ENCODE measurements around the gene CTXN1.
"Not testable (repeated sequence)": the region's sequence is repeated elsewhere in the genome, so short reads cannot be mapped to it uniquely, and the experiment has no call there.

Gene CTXN1

DNA sequence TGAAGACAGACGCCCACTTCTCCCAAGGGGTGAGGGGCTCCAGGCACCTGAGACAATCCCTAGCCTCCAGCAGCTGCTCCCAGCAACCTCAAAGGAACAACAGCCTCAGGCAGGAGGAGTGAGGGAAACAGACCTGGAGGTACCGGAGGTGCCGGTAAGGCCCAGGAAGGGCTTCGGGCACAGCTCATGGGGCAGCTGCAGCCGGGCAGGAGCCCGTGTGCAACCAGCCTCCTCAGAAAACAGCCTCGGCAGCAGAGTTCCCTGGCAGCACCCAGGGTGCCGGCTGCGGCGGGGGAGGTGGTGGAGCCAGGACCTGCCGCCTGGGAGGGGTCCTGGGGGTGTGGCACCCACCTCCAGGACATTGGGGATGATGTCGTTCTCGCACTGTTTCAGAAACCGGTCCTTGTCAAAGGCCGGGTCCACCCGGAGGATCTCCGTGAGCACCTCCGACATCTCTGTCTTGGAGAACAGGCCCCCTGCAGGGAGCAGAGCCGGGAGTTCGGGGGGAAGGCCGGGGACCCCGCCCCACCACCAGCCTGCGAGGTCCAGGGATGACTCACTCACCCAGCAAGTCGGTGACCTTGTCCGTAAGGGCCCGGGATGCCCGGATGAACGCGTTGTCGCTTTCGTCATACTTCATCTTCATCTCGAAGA, 6.5 kb upstream of the CTXN1 start:
- no peaks in the 10 kb centered on the region for H3K27me3 ChIP-seq (ENCODE audit: low read length)
- H3K9me3 ChIP-seq (ENCODE audit: insufficient read depth, low read length): no peaks in the 10 kb centered on the region
- no peak overlapping the region for H3K4me3 ChIP-seq (ENCODE audit: insufficient read depth, low read length, poor library complexity, severe bottlenecking)
- no peak overlapping the region for H3K9ac ChIP-seq (ENCODE audit: low read length)
- no peaks in the 10 kb centered on the region for H4K20me1 ChIP-seq (ENCODE audit: low read depth, low read length)
- H3K9me2 ChIP-seq (replicated peaks; ENCODE audit: insufficient read depth, low read length): no peaks in the 10 kb centered on the region
- H3K4me2 ChIP-seq (ENCODE audit: low read depth, low read length, poor library complexity, severe bottlenecking): no peak overlapping the region
- H2AFZ ChIP-seq (ENCODE audit: low read depth, low read length, severe bottlenecking): no peak overlapping the region
- TF ChIP-seq, protein P1, sequence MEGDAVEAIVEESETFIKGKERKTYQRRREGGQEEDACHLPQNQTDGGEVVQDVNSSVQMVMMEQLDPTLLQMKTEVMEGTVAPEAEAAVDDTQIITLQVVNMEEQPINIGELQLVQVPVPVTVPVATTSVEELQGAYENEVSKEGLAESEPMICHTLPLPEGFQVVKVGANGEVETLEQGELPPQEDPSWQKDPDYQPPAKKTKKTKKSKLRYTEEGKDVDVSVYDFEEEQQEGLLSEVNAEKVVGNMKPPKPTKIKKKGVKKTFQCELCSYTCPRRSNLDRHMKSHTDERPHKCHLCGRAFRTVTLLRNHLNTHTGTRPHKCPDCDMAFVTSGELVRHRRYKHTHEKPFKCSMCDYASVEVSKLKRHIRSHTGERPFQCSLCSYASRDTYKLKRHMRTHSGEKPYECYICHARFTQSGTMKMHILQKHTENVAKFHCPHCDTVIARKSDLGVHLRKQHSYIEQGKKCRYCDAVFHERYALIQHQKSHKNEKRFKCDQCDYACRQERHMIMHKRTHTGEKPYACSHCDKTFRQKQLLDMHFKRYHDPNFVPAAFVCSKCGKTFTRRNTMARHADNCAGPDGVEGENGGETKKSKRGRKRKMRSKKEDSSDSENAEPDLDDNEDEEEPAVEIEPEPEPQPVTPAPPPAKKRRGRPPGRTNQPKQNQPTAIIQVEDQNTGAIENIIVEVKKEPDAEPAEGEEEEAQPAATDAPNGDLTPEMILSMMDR (IDR thresholded peaks at IDR 0.05; ENCODE audit: insufficient read depth, low read length, poor library complexity, severe bottlenecking): no peak
- no peak for TF ChIP-seq EZH2phosphoT487 (conservative IDR thresholded peaks at IDR 0.05; ENCODE audit: low read length)
- no peaks in the 10 kb centered on the region for H3K79me2 ChIP-seq (ENCODE audit: insufficient read depth, low read length)
- peaks cover 5% of the 10 kb centered on the region; the same call in 1 of the 2 replicates for H3F3A ChIP-seq (ENCODE audit: insufficient read depth)
- H3K27ac ChIP-seq (ENCODE audit: low read depth, low read length): no peak overlapping the region
- H3K36me3 ChIP-seq (ENCODE audit: low read length): no peaks in the 10 kb centered on the region

DNA sequence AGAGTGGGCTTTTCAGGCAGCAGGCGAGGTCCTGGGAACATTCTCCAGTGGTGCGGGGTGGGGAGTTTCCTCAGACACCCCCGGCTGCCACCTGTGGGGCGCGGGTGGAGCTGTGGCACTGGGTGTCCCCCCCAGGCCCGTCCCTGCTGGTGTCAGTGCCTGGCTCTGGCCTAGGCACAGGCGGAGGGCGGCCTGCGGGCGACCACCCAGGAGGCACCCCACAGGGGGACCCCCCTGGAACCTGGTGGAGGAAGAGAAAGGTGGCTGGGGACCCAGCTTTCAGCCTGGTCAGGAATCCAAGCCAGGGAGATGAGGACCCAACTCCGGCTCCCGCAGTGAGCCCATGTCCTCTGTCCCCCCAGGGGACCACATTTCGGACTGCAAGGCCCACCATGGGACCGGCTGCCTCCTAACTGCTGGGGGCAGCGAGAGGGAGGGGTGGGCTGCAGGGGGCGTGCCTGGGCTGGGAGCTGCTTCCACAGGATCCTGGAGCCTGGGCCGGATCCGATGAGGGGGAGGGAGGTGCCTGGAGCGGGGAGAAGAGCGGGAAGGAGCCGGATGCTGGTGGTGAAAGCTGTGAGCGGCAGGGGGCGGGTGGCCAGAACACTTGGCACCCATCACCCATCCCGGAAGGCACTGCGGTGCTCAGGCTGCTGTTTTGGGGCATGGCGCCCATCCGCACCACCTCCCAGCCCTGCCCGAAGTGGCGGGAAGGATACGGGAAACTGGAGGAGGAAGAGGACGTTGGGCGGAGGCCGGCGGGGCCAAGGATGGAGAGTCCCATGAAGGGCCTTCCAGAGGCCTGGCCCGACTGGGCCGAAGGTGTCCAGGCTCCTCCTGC, 5.5 kb upstream of the CTXN1 start:
- Histone ChIP-seq H4K20me1 (ENCODE audit: low read depth, low read length) (no peaks in the 10 kb centered on the region), H2AFZ (ENCODE audit: low read depth, low read length, severe bottlenecking) (no peak overlapping the region), H3K79me2 (ENCODE audit: insufficient read depth, low read length) (no peaks in the 10 kb centered on the region), H3K4me2 (ENCODE audit: low read depth, low read length, poor library complexity, severe bottlenecking) (no peak overlapping the region), H3K27ac (ENCODE audit: low read depth, low read length) (no peak overlapping the region), H3K4me3 (ENCODE audit: insufficient read depth, low read length, poor library complexity, severe bottlenecking) (no peak overlapping the region), H3F3A (ENCODE audit: insufficient read depth) (peaks cover 5% of the 10 kb centered on the region; the same call in 1 of the 2 replicates), H3K36me3 (ENCODE audit: low read length) (no peaks in the 10 kb centered on the region), H3K9ac (ENCODE audit: low read length) (no peak overlapping the region), H3K27me3 (ENCODE audit: low read length) (no peaks in the 10 kb centered on the region), H3K9me3 (ENCODE audit: insufficient read depth, low read length) (no peaks in the 10 kb centered on the region), H3K9me2 (replicated peaks; ENCODE audit: insufficient read depth, low read length) (no peaks in the 10 kb centered on the region)
- TF ChIP-seq, protein P1 (IDR thresholded peaks at IDR 0.05; ENCODE audit: insufficient read depth, low read length, poor library complexity, severe bottlenecking): no peak
- TF ChIP-seq EZH2phosphoT487 (conservative IDR thresholded peaks at IDR 0.05; ENCODE audit: low read length): no peak

DNA sequence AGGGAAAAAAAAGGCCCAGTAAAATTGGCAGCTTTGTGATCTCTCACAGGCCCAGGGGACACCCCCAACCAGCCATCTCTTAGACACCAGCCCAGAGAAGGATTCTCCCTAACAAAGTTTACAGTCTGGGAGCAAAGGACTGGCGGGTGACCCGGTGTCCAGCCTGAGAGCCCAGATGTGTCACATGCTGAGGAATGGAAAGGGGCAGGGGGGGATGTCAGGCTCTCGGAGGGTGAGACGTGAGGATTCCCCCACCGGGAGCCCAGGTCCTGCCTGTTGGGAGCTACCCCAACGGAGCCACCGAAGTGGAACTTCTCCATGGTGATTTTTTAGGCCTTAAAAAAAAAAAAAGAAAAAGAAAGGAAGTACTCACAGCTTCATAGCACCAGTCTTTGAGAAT, 4.8 kb upstream of the CTXN1 start:
- Histone ChIP-seq H3K36me3 (ENCODE audit: low read length) (no peaks in the 10 kb centered on the region), H3K4me2 (ENCODE audit: low read depth, low read length, poor library complexity, severe bottlenecking) (no peak overlapping the region), H3K79me2 (ENCODE audit: insufficient read depth, low read length) (no peaks in the 10 kb centered on the region), H3K4me3 (ENCODE audit: insufficient read depth, low read length, poor library complexity, severe bottlenecking) (no peak overlapping the region), H4K20me1 (ENCODE audit: low read depth, low read length) (no peaks in the 10 kb centered on the region), H3K9ac (ENCODE audit: low read length) (no peak overlapping the region), H3K9me3 (ENCODE audit: insufficient read depth, low read length) (no peaks in the 10 kb centered on the region), H3F3A (ENCODE audit: insufficient read depth) (peaks cover 5% of the 10 kb centered on the region; the same call in 1 of the 2 replicates), H3K27ac (ENCODE audit: low read depth, low read length) (no peak overlapping the region), H3K27me3 (ENCODE audit: low read length) (no peaks in the 10 kb centered on the region), H3K9me2 (replicated peaks; ENCODE audit: insufficient read depth, low read length) (no peaks in the 10 kb centered on the region), H2AFZ (ENCODE audit: low read depth, low read length, severe bottlenecking) (no peak overlapping the region)
- TF ChIP-seq, protein P1 (IDR thresholded peaks at IDR 0.05; ENCODE audit: insufficient read depth, low read length, poor library complexity, severe bottlenecking): no peak
- TF ChIP-seq EZH2phosphoT487 (conservative IDR thresholded peaks at IDR 0.05; ENCODE audit: low read length): no peak

DNA sequence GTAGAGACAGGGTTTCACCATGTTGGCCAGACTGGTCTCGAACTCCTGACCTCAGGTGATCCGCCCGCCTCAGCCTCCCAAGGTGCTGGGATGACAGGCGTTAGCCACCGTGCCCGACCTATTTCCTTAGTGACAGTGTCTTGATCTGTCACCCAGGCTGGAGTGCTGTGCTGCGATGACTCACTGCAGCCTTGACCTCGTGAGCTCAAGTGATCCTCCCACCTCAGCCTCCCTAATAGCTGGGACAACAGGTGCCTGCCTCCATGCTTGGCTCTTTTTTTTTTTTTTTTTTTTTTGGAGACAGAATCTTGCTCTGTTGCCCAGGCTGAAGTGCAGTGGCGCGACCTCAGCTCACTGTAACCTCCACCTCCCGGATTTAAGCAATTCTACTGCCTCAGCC, 4.1 kb upstream of the CTXN1 start:
- H3K4me3 ChIP-seq (ENCODE audit: insufficient read depth, low read length, poor library complexity, severe bottlenecking); H3K79me2 ChIP-seq (ENCODE audit: insufficient read depth, low read length); H3K27ac ChIP-seq (ENCODE audit: low read depth, low read length); H3F3A ChIP-seq (ENCODE audit: insufficient read depth); H2AFZ ChIP-seq (ENCODE audit: low read depth, low read length, severe bottlenecking); H4K20me1 ChIP-seq (ENCODE audit: low read depth, low read length); H3K9me3 ChIP-seq (ENCODE audit: insufficient read depth, low read length); H3K4me2 ChIP-seq (ENCODE audit: low read depth, low read length, poor library complexity, severe bottlenecking); H3K9me2 ChIP-seq (replicated peaks; ENCODE audit: insufficient read depth, low read length); H3K9ac ChIP-seq (ENCODE audit: low read length); H3K27me3 ChIP-seq (ENCODE audit: low read length); H3K36me3 ChIP-seq (ENCODE audit: low read length): not testable (repeated sequence)
